Esophagus muscularis mucosa (tissue), 4 donors: Measurements from ENCODE around the gene KDM6A. TPM values are rescaled to one million over a fixed set of nuclear protein-coding genes. Genes with fewer than 3 reads are reported as not detected.
"Not testable (repeated sequence)": the region's sequence is repeated elsewhere in the genome, so short reads cannot be mapped to it uniquely, and the experiment has no call there.

Experiments used
- DNase-seq: peaks from one replicate; pipeline ENCODE4 v3.0.0-alpha.2; 2017; ENCODE audit errors: extremely low spot score
- H3K27ac ChIP-seq, 4 donors: fragments of 200-600 bp; sonication (generic); replicated peaks in 1 of 4; 1 replicate in 3 of 4; 2 replicates in 1 of 4; pipeline ENCODE4 v1.5.1; 2016 to 2019; ENCODE audit warnings: mild to moderate bottlenecking in 1 of 4
- H3K27me3 ChIP-seq, 4 donors: fragments of 200-600 bp; sonication (generic); one replicate each; pipeline versions ENCODE4 v1.5.1 to v1.6.0; 2016 to 2019
- H3K36me3 ChIP-seq, 4 donors: fragments of 200-600 bp; sonication (generic); one replicate each; pipeline ENCODE4 v1.5.1; 2016 to 2019
- H3K4me1 ChIP-seq, 4 donors: fragments of 200-600 bp; sonication (generic); one replicate each; pipeline ENCODE4 v1.5.1; 2016 to 2019
- H3K4me3 ChIP-seq, 4 donors: fragments of 200-600 bp; sonication (generic); 1 replicate in 2 of 4; 2 replicates in 2 of 4; pipeline ENCODE4 v1.5.1; 2016 to 2019; ENCODE audit warnings: mild to moderate bottlenecking in 4 of 4, moderate library complexity in 1 of 4
- H3K9me3 ChIP-seq, 4 donors: fragments of 200-600 bp; sonication (generic); 1 replicate in 3 of 4; 2 replicates in 1 of 4; pipeline ENCODE4 v1.5.1; 2016 to 2019
- CTCF ChIP-seq, 3 experiments: fragments of 200-600 bp in 2 of 3; fragments of 450-650 bp in 1 of 3; sonication (generic) in 2 of 3; IDR thresholded peaks; one replicate each; pipeline ENCODE4 v1.5.1; 2017 to 2019; ENCODE audit warnings: antibody characterized with exemption in 3 of 3, mild to moderate bottlenecking in 2 of 3, moderate library complexity in 1 of 3
- EP300 ChIP-seq: sonication (generic); formaldehyde crosslinking; IDR thresholded peaks from one replicate; pipeline ENCODE4 v1.6.1; 2017; ENCODE audit warnings: antibody characterized with exemption
- POLR2A ChIP-seq: fragments of 450-650 bp; IDR thresholded peaks from one replicate; pipeline ENCODE4 v1.6.1; 2017; ENCODE audit warnings: antibody characterized with exemption, moderate library complexity, mild to moderate bottlenecking, low read depth
- POLR2AphosphoS5 ChIP-seq, 2 donors: sonication (generic); formaldehyde crosslinking; IDR thresholded peaks; one replicate each; pipeline ENCODE4 v1.6.1; 2017; ENCODE audit warnings: antibody characterized with exemption in 2 of 2
- WGBS: methylation state at CpG from one replicate; pipeline ENCODE4 v1.1.5; 2018; 5-methylcytosine and 5-hydroxymethylcytosine counted together
- intact Hi-C: fragments of 100-400 bp; cut with DNase I; formaldehyde crosslinking; loops from one replicate; pipeline ENCODE4 v1.15.1; 2023
- total RNA-seq, 4 donors: library from RNA; depleted of rRNA; stranded (reverse); fragments of >200 nt; gene quantifications; one replicate each; pipeline versions ENCODE4 v1.1.0 to v1.2.1, GENCODE V29; 2016

The KDM6A gene
- total RNA-seq, 4 donors from 2014 or later, result 14.4 to 24.1 (median 23.2) TPM

- no peaks in the 10 kb centered on the region for H3K9me3 ChIP-seq
- TF ChIP-seq POLR2AphosphoS5 (IDR thresholded peaks at IDR 0.05) (no peak), POLR2A (no peak)
- intact Hi-C loops, result no loop called here
- H3K27ac ChIP-seq, result no peak overlapping the region
- WGBS, result 89% methylated on average over 4 of the region's 4 CpGs
- DNase-seq, result no peak
- no peaks in the 10 kb centered on the region for H3K36me3 ChIP-seq
- H3K4me3 ChIP-seq, result no peak overlapping the region
- H3K4me1 ChIP-seq, result peaks cover 14 to 30% (median 25%) of the 10 kb centered on the region in 4 donors
- H3K27me3 ChIP-seq, result no peaks in the 10 kb centered on the region
These were observed 58.5 kb downstream of the KDM6A start for GRCh38 chrX:44931441-44931973.

- DNase-seq, result no peak
- no peaks in the 10 kb centered on the region for H3K9me3 ChIP-seq
- no peak overlapping the region for H3K4me3 ChIP-seq
- no peaks in the 10 kb centered on the region for H3K27me3 ChIP-seq
- peaks cover 23 to 57% (median 40%) of the 10 kb centered on the region in 4 donors for H3K4me1 ChIP-seq
- no peak overlapping the region for H3K27ac ChIP-seq
- WGBS, result 83% methylated on average over 4 of the region's 4 CpGs
- TF ChIP-seq POLR2A, result no peak
- TF ChIP-seq EP300, result no peak
- no peak for TF ChIP-seq POLR2AphosphoS5 (IDR thresholded peaks at IDR 0.05)
- no peak for TF ChIP-seq CTCF (IDR thresholded peaks at IDR 0.05)
- no peaks in the 10 kb centered on the region for H3K36me3 ChIP-seq
- intact Hi-C loops, result no loop called here
These were observed 62.2 kb downstream of the KDM6A start for GRCh38 chrX:44935172-44935571.

- Histone ChIP-seq H3K4me1 (peaks cover 23 to 57% (median 40%) of the 10 kb centered on the region in 4 donors), H3K36me3 (no peaks in the 10 kb centered on the region), H3K27ac (no peak overlapping the region), H3K27me3 (no peaks in the 10 kb centered on the region), H3K9me3 (no peaks in the 10 kb centered on the region), H3K4me3 (no peak overlapping the region)
- 92% methylated on average over 5 of the region's 5 CpGs for WGBS
- TF ChIP-seq POLR2A (no peak), POLR2AphosphoS5 (IDR thresholded peaks at IDR 0.05) (no peak), CTCF (IDR thresholded peaks at IDR 0.05) (no peak), EP300 (no peak)
- intact Hi-C loops, result no loop called here
- DNase-seq, result no peak
These were observed 62.7 kb downstream of the KDM6A start for GRCh38 chrX:44935640-44936039.

GRCh38 chrX:44937606-44938005 is 64.6 kb downstream of the KDM6A start:
- H3K4me1 ChIP-seq, result peaks cover 23 to 57% (median 40%) of the 10 kb centered on the region in 4 donors
- H3K9me3 ChIP-seq, result no peaks in the 10 kb centered on the region
- no peak for DNase-seq
- H3K36me3 ChIP-seq, result no peaks in the 10 kb centered on the region
- H3K4me3 ChIP-seq, result no peak overlapping the region
- WGBS, result 80% methylated on average over 2 of the region's 2 CpGs
- TF ChIP-seq POLR2AphosphoS5 (IDR thresholded peaks at IDR 0.05) (no peak), CTCF (IDR thresholded peaks at IDR 0.05) (no peak), EP300 (no peak)
- H3K27ac ChIP-seq, result no peak overlapping the region
- H3K27me3 ChIP-seq, result no peaks in the 10 kb centered on the region
- intact Hi-C loops, result no loop called here

GRCh38 chrX:44938111-44938510 is 65.1 kb downstream of the KDM6A start:
- intact Hi-C loops, result no loop called here
- TF ChIP-seq CTCF (IDR thresholded peaks at IDR 0.05) (no peak), POLR2AphosphoS5 (IDR thresholded peaks at IDR 0.05) (no peak), EP300 (no peak), POLR2A (no peak)
- Histone ChIP-seq H3K4me1 (peaks cover 23 to 57% (median 40%) of the 10 kb centered on the region in 4 donors), H3K36me3 (no peaks in the 10 kb centered on the region), H3K9me3 (no peaks in the 10 kb centered on the region), H3K27ac (no peak overlapping the region), H3K4me3 (no peak overlapping the region), H3K27me3 (no peaks in the 10 kb centered on the region)
- DNase-seq, result no peak
- 97% methylated on average over 4 of the region's 4 CpGs for WGBS

GRCh38 chrX:44940541-44940940 is 67.6 kb downstream of the KDM6A start:
- DNase-seq, H3K27me3 ChIP-seq, intact Hi-C loops, H3K27ac ChIP-seq, H3K4me3 ChIP-seq, H3K36me3 ChIP-seq: not testable (repeated sequence)
- Histone ChIP-seq H3K4me1 (peaks cover 23 to 41% (median 28%) of the 10 kb centered on the region in 4 donors), H3K9me3 (peaks cover 0 to 15% (median 4%) of the 10 kb centered on the region in 4 donors)
- WGBS, result 94% methylated on average over 12 of the region's 12 CpGs
